Sigmoid colon (tissue), 4 donors: ENCODE results near the gene ACAN.

Experiments used
- POLR2A ChIP-seq, 2 donors: fragments of 450-650 bp; IDR thresholded peaks; one replicate each; pipeline ENCODE4 v1.6.1; 2016; ENCODE audit warnings: antibody characterized with exemption in 2 of 2, mild to moderate bottlenecking in 2 of 2, moderate library complexity in 2 of 2
- POLR2AphosphoS5 ChIP-seq, 4 donors: sonication (generic); formaldehyde crosslinking; IDR thresholded peaks; one replicate each; pipeline ENCODE4 v1.6.1; 2017; ENCODE audit warnings: antibody characterized with exemption in 4 of 4
- TF ChIP-seq, protein P1 (sequence below), 4 experiments: fragments of 450-650 bp in 3 of 4; fragments of 200-600 bp in 1 of 4; IDR thresholded peaks; one replicate each; pipeline ENCODE4 v1.5.1; 2016 to 2019; ENCODE audit warnings: antibody characterized with exemption in 4 of 4, mild to moderate bottlenecking in 3 of 4, moderate library complexity in 2 of 4

DNA sequence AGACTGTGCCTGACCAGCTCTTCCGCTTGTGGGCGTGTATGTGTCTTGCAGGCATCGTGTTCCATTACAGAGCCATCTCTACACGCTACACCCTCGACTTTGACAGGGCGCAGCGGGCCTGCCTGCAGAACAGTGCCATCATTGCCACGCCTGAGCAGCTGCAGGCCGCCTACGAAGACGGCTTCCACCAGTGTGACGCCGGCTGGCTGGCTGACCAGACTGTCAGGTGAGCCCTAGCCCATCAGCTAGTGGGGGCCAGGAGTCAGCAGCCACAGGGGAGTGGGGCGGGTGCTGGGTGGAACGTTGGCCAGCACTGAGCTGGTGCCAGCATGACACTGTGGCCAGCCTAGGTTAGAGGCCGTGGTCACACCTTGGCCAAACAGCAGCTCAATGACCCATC lies 36.7 kb downstream of the ACAN start:
- TF ChIP-seq POLR2AphosphoS5 (IDR thresholded peaks at IDR 0.05) = no peak
- TF ChIP-seq POLR2A (IDR thresholded peaks at IDR 0.05) = no peak
- TF ChIP-seq, protein P1, sequence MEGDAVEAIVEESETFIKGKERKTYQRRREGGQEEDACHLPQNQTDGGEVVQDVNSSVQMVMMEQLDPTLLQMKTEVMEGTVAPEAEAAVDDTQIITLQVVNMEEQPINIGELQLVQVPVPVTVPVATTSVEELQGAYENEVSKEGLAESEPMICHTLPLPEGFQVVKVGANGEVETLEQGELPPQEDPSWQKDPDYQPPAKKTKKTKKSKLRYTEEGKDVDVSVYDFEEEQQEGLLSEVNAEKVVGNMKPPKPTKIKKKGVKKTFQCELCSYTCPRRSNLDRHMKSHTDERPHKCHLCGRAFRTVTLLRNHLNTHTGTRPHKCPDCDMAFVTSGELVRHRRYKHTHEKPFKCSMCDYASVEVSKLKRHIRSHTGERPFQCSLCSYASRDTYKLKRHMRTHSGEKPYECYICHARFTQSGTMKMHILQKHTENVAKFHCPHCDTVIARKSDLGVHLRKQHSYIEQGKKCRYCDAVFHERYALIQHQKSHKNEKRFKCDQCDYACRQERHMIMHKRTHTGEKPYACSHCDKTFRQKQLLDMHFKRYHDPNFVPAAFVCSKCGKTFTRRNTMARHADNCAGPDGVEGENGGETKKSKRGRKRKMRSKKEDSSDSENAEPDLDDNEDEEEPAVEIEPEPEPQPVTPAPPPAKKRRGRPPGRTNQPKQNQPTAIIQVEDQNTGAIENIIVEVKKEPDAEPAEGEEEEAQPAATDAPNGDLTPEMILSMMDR (IDR thresholded peaks at IDR 0.05) = no peak
